GM21528 (cell line): ENCODE data around the gene ADGRV1.
"Not testable (repeated sequence)": the region's sequence is repeated elsewhere in the genome, so short reads cannot be mapped to it uniquely, and the experiment has no call there.

Experiments used
- ATAC-seq: cut with Tn5 transposase; IDR thresholded peaks from one replicate; pipeline ENCODE4 v1.9.1; 2021; ENCODE audit warnings: mild to moderate bottlenecking, moderate library complexity; ENCODE audit not compliant: unreplicated experiment, low FRiP score

Gene ADGRV1

GRCh38 chr5:90889325-90889600, 330.7 kb downstream of the ADGRV1 start:
- no peak for ATAC-seq

DNA sequence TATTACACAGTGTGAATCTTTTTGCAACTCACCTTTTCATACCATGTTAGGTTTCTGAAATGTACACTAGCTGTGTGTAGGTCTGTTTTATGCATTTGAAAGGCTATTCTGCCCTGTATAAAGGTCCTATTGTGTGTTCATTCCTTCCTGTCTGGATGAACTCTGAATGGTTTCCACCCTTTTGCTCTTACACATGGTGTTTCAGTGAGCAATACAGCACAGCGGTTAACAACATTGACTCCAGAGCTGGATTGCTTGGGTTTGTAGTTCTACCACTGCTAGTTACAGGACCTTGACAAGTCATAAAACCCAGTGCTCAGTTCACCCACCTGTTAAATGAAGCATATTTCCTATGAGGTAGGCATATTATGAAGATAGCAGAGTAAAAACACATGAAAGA, 331.6 kb downstream of the ADGRV1 start:
- ATAC-seq: no peak

- ATAC-seq: no peak
Observed at GRCh38 chr5:90894866-90895420, 336.3 kb downstream of the ADGRV1 start.

GRCh38 chr5:90897618-90898017, 339.0 kb downstream of the ADGRV1 start:
- no peak for ATAC-seq

DNA sequence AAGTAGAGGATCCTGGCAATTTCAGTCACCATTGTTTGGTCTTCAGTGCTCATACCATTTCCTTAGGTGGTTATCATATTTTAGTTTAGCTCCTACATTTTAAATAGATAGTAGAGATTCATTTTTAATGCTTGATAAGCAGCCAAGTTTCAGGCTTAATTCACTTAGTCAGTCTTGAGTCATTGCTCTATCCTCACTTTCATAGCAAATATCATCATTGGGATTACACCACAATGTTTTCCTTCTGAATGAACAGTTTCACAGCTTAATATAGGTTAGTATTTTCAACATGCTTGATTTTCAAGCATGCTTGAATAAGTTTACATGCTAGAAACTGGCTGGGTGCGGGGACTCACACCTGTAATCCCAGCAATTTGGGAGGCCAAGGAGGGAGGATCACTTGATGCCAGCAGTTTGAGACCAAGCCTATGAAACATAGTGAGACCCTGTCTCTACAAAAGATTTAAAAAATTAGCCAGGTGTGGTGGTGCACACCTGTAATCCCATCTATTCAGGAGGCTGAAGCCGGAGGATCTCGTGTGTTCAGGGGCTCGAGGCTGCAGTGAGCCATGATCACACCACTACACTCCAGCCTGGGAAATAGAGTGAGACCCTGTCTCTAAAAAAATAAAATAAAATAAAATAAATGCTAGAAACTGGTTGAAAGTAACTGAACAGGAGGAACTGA, 339.9 kb downstream of the ADGRV1 start:
- ATAC-seq: no peak

GRCh38 chr5:90899014-90899604, 340.5 kb downstream of the ADGRV1 start:
- no peak for ATAC-seq

- ATAC-seq: no peak
Observed at GRCh38 chr5:90901261-90901660, 342.7 kb downstream of the ADGRV1 start.

DNA sequence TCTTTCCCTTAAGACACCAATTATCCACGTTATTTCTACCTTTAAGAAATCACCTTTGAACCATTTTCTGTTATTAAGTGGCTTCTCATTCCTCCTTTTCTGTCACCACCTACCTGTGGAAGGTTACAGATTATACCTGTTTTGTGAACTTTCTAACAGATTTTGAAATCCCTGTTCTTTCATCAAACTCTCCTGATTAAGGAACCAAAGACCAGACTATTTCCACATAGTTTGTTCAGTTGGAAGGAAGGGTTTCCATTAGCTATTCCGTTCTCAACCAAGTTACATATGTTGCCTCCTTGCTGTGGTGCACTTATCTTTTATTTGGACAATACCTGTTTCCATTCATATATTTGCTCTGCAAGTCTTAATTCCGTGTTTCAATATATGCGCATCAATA, 343.6 kb downstream of the ADGRV1 start:
- no peak for ATAC-seq

GRCh38 chr5:90902651-90903386, 344.2 kb downstream of the ADGRV1 start:
- no peak for ATAC-seq

GRCh38 chr5:90909101-90909503, 350.5 kb downstream of the ADGRV1 start:
- ATAC-seq: no peak

- no peak for ATAC-seq
Observed at GRCh38 chr5:90909940-90910339, 351.3 kb downstream of the ADGRV1 start.

GRCh38 chr5:90911169-90911568, 352.6 kb downstream of the ADGRV1 start:
- ATAC-seq: no peak

- ATAC-seq: no peak
Observed at GRCh38 chr5:90912476-90912875, 353.9 kb downstream of the ADGRV1 start.

DNA sequence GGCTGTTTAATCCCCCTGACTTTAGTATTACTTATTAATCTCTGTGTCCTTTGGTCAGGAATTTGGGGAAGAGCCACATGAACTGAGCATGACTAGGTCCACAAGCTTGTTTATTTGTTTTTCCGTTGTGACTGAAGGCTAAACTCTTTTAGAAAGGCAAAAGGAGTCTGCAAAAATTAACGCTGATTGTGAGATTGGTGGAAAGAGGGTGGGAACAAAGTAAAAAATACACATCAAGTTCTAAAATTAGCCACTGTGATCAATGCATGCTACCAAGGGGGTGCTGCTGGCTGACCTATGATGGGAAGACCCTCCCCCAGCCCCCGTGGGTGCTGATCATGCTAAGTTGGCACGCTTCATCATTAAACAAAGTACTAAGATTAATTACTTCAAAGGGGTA, 356.8 kb downstream of the ADGRV1 start:
- ATAC-seq: no peak

DNA sequence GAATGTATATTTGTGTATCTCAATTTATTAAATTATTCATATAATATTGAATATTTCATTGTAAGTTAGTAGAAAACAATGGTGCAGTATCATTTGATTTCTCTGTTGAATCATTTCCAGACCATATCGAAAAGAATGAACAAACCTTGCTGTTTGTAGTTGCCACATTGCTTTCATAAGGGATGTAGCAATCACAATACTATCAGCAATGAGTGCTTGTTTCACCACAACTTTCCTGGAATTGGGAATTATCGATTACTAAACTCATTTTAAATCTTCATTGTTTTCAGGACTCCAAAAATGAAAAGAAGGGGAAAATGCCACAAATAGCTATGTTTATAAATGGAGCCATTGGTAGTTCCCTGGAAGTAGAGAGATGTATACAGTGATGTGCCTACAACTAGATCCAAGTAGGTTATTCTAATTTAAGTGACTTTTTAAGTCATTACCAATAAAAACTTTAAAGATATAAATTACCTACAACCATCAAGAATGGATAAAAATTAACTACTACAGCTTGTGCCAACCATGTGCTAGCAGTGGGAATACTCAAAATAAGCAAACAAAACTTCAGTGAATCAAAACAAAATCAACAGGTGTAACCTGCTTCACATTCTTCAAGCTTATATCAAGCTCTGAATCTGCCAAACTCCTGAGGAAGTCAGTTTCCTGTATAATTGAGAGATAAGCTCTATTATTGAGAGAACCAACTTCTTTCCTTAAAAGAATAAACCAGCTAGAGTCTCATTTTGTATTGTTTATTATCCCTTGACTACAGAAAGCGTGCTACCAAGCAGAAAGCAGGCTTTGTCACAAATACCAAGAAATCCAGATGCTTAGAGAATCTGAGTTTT, 358.6 kb downstream of the ADGRV1 start:
- no peak for ATAC-seq

- no peak for ATAC-seq
Observed at GRCh38 chr5:90917928-90918668, 359.5 kb downstream of the ADGRV1 start.

GRCh38 chr5:90921418-90921973, 362.9 kb downstream of the ADGRV1 start:
- ATAC-seq: no peak

GRCh38 chr5:90924222-90924621, 365.6 kb downstream of the ADGRV1 start:
- not testable (repeated sequence) for ATAC-seq

GRCh38 chr5:90929013-90929839, 370.6 kb downstream of the ADGRV1 start:
- not testable (repeated sequence) for ATAC-seq
